GM21723 (cell line): Measurements from ENCODE around the gene HK2.

Experiments
- ATAC-seq: cut with Tn5 transposase; IDR thresholded peaks from one replicate; pipeline ENCODE4 v1.9.1; 2021; ENCODE audit warnings: mild to moderate bottlenecking, moderate library complexity; ENCODE audit not compliant: unreplicated experiment

HK2 gene

GRCh38 chr2:74930811-74931486, 97.0 kb downstream of the HK2 start:
- no peak for ATAC-seq

- no peak for ATAC-seq
These were observed 98.0 kb downstream of the HK2 start for GRCh38 chr2:74931940-74932339.

DNA sequence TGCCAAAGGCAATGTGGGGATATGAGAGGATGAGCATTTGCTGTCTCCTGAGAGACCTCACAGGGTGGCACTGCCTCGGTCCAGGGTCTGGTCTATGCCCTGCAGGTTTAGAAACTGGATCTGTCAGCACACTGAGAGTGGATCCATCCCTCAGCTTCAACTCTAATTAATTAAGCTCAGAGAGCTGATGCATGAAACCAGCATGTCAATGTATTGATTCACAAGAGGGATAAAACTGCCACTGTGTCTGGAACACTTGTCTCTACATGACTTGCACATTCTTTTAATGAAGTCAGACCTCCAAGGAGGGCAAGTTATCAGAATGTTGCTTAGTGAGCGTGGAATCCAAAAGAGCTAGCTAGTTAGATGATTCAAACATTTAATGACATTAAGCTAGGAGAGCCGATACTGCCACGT, 102.1 kb downstream of the HK2 start:
- ATAC-seq, result no peak

GRCh38 chr2:74937221-74937880, 103.4 kb downstream of the HK2 start:
- no peak for ATAC-seq

- no peak for ATAC-seq
These were observed 104.3 kb downstream of the HK2 start for GRCh38 chr2:74938264-74938663.

DNA sequence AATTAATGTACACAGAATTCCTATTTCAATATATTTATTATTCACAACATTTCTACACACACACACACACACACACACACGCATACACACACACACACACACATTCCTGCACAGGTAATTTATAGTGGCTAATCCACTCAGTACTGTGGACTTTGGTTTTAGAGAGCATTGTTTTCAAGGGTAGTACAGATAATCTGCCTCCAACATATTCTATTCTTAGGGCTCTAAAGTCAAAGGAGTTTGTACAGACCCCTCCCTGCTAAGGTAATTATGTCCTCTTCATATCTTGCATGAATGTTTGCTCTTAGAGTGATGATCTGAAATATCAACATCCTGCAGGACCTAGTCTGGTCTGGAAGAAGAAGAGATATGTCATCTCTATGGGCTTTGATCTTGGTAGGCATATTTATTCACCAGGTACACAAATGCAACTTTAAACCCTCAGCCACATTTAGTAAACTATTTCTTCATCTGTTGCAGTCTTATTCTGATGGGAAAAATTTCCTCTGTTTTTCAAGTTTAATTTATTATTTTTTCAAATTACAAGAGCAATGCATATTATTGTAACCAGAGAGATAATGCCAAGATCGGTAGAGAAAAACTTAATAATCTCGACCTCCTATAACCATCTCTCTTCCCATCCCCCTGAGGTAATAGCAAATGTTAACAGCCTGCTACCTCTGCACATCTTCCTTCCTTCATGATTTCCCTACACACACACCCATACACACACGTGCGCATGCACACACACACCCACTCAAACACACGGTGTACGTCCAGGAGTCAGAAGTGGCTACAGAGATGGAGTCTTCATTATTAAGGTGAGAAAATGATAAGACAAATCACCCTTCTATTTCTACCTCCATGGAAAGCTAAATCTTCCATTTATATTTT, 106.2 kb downstream of the HK2 start:
- ATAC-seq, result no peak

- ATAC-seq, result no peak
These were observed 107.4 kb downstream of the HK2 start for GRCh38 chr2:74941284-74941683.

GRCh38 chr2:74942263-74942662, 108.3 kb downstream of the HK2 start:
- ATAC-seq, result no peak
